K562 (cell line): Measurements from ENCODE around the gene INSYN2B. TPM values are rescaled to one million over a fixed set of nuclear protein-coding genes. Genes with fewer than 3 reads are reported as not detected.

ENCODE experiments used
- ATAC-seq: fragments of 200-7000 bp; cut with Tn5 transposase; 3 replicates; pipeline ENCODE4 v1.9.1; 2020; ENCODE audit warnings: moderate library complexity
- BruUV-seq: library from RNA; stranded (reverse); fragments of 400-500 nt; replicated peaks from 2 replicates; lab custom pipeline; 2021; lab: Mats Ljungman, UMichigan
- CTCF ChIA-PET: fragments of 300-600 bp; formaldehyde crosslinking; extraction: SDS; loops from one replicate; lab custom pipeline; 2021; ENCODE audit warnings: low intra/inter-chr PET ratio; lab: Yijun Ruan, JAX
- POLR2A ChIA-PET: fragments of 300-600, 350-650 bp; sonication (Branson Sonifier 250); formaldehyde crosslinking; extraction: SDS; loops from one replicate; lab custom pipeline; 2021; ENCODE audit warnings: antibody characterized with exemption, inconsistent platforms; lab: Yijun Ruan, JAX
- DNase-seq, 4 experiments: peaks; one replicate each; pipeline versions ENCODE4 v3.0.0 to v3.0.0-alpha.2; 2011 to 2018; ENCODE audit warnings: low spot score in 3 of 4, mixed read lengths in 3 of 4; ENCODE audit errors: extremely low read depth in 1 of 4
- FAIRE-seq: peaks from 2 replicates; lab custom pipeline; 2011; peaks lifted over from hg19 to GRCh38; lab: Jason Lieb, UNC
- H2AFZ ChIP-seq: 2 replicates; pipeline ENCODE4 v1.6.0; 2011; ENCODE audit warnings: low read depth, low read length, control low read depth, inconsistent platforms
- H3K27ac ChIP-seq: fragments of 200-600 bp; 3 replicates; pipeline ENCODE4 v1.8.0; 2011; ENCODE audit warnings: low read depth, mild to moderate bottlenecking, control low read depth, inconsistent platforms, low read length, moderate library complexity, mixed read lengths; ENCODE audit errors: extremely low read depth
- H3K27me3 ChIP-seq, 2 experiments: fragments of 300-600 bp in 1 of 2; 2 replicates in 1 of 2; 3 replicates in 1 of 2; pipeline versions ENCODE4 v1.6.0 to v1.8.0; 2011; ENCODE audit warnings: inconsistent platforms in 2 of 2, low read length in 2 of 2, mild to moderate bottlenecking in 1 of 2, mixed read lengths in 1 of 2, moderate library complexity in 1 of 2; ENCODE audit not compliant: control insufficient read depth in 2 of 2, insufficient read depth in 2 of 2
- H3K36me3 ChIP-seq: fragments of 300-600 bp; 3 replicates; pipeline ENCODE4 v1.8.0; 2011; ENCODE audit warnings: mild to moderate bottlenecking, low read length, inconsistent platforms; ENCODE audit not compliant: control insufficient read depth, insufficient read depth
- H3K4me1 ChIP-seq, 2 experiments: fragments of 200-600 bp in 1 of 2; replicated peaks in 1 of 2; 2 replicates in 1 of 2; 3 replicates in 1 of 2; pipeline versions ENCODE4 v1.5.1 to v1.8.0; 2011; ENCODE audit warnings: inconsistent platforms in 2 of 2, low read length in 2 of 2, mild to moderate bottlenecking in 1 of 2, mixed read lengths in 1 of 2, moderate library complexity in 1 of 2; ENCODE audit not compliant: control insufficient read depth in 2 of 2, insufficient read depth in 2 of 2
- H3K4me2 ChIP-seq: 2 replicates; pipeline ENCODE4 v1.6.1; 2011; ENCODE audit warnings: low read length, control low read depth, inconsistent platforms, mixed read lengths; ENCODE audit not compliant: insufficient read depth
- H3K4me3 ChIP-seq: fragments of 200-600 bp; sonication (generic), shearing (Covaris generic); 2 replicates; pipeline ENCODE4 v1.5.1; 2016; ENCODE audit warnings: control low read depth, inconsistent platforms
- H3K79me2 ChIP-seq: fragments of 200-600 bp; 3 replicates; pipeline ENCODE4 v1.8.0; 2011; ENCODE audit warnings: low read length, inconsistent platforms; ENCODE audit not compliant: control insufficient read depth, insufficient read depth
- H3K9ac ChIP-seq, 2 experiments: 2 replicates each; pipeline versions ENCODE4 v1.6.0 to v1.6.1; 2011; ENCODE audit warnings: low read depth in 2 of 2, low read length in 2 of 2, control low read depth in 1 of 2, inconsistent platforms in 1 of 2, mild to moderate bottlenecking in 1 of 2, mixed read lengths in 1 of 2; ENCODE audit not compliant: insufficient read depth in 1 of 2
- H3K9me1 ChIP-seq: one replicate; pipeline ENCODE4 v1.6.0; 2011; ENCODE audit warnings: inconsistent platforms, mild to moderate bottlenecking, low read length, moderate library complexity; ENCODE audit not compliant: control insufficient read depth, insufficient read depth
- H3K9me3 ChIP-seq: replicated peaks from 2 replicates; pipeline ENCODE4 v1.5.1; 2011; ENCODE audit warnings: low read depth, low read length, inconsistent platforms; ENCODE audit not compliant: control insufficient read depth, insufficient read depth
- H4K20me1 ChIP-seq: replicated peaks from 2 replicates; pipeline ENCODE4 v1.6.1; 2011; ENCODE audit warnings: low read length, inconsistent platforms, mixed read lengths; ENCODE audit not compliant: control insufficient read depth, insufficient read depth
- LEF1 ChIP-seq: fragments of 450-650 bp; IDR thresholded peaks from 2 replicates; pipeline ENCODE4 v1.6.1; 2016; ENCODE audit warnings: mild to moderate bottlenecking
- PHF8 ChIP-seq: fragments of 200-600 bp; sonication (generic); IDR thresholded peaks from 2 replicates; pipeline ENCODE4 v1.6.1; 2012; ENCODE audit warnings: mixed run types, mild to moderate bottlenecking, inconsistent platforms, low read length, moderate library complexity, borderline replicate concordance
- WGBS: fragments of 100-300 bp; shearing (Covaris generic); methylation state at CpG from one replicate; pipeline ENCODE4 v1.1.6; 2016; ENCODE audit warnings: low coverage, mixed read lengths; ENCODE audit not compliant: insufficient coverage; ENCODE audit errors: missing lambda C conversion rate; 5-methylcytosine and 5-hydroxymethylcytosine counted together
- in situ Hi-C: fragments of 300-500 bp; cut with MboI; formaldehyde crosslinking; loops from 4 replicates; pipeline ENCODE4 v1.15.0; 2018; ENCODE audit warnings: inconsistent platforms, mixed read lengths
- intact Hi-C: fragments of 100-400 bp; cut with micrococcal nuclease; formaldehyde crosslinking; loops from 2 replicates; pipeline ENCODE4 v1.14.2; 2022
- polyA plus RNA-seq, 8 experiments: library from polyadenylated mRNA; depleted of rRNA in 4 of 8; stranded (reverse) in 5 of 8; unstranded in 3 of 8; fragments of >200 nt; fragmentation: Nextera tagmentation in 2 of 8; fragmentation: Illumina TruSeq in 1 of 8; extraction: Ambion mirVana in 2 of 8; extraction: Trizol in 1 of 8; gene quantifications; 2 replicates each; pipeline versions ENCODE4 v1.2.1 to v1.2.3, GENCODE V29; 2011 to 2014; ENCODE audit warnings: inconsistent platforms in 1 of 8, missing spikeins in 1 of 8
- total RNA-seq, 7 experiments: library from RNA; depleted of rRNA in 6 of 7; stranded (reverse); fragments of >200 nt in 6 of 7; fragmentation: Illumina TruSeq in 2 of 7; extraction: Trizol in 2 of 7; gene quantifications; 2 replicates each; pipeline versions ENCODE4 v1.2.1 to v1.2.3, GENCODE V29; 2011 to 2021; ENCODE audit warnings: low replicate concordance in 1 of 7
- TF ChIP-seq, protein P1 (sequence below), 2 experiments: fragments of 450-650 bp; conservative IDR thresholded peaks; 2 replicates each; pipeline ENCODE4 v1.6.1; 2017; ENCODE audit warnings: mild to moderate bottlenecking in 2 of 2, moderate library complexity in 2 of 2
- TF ChIP-seq, protein P2 (sequence below): sonication (generic); formaldehyde crosslinking; IDR thresholded peaks from 2 replicates; pipeline ENCODE4 v1.8.1; 2023; ENCODE audit warnings: mild to moderate bottlenecking, missing genetic modification reagents, moderate library complexity

The INSYN2B gene
- total and polyA plus RNA-seq, 9 of the 15 experiments (the other 6 are each of a cell fraction or from before 2014, with no cell fraction given): not detected

DNA sequence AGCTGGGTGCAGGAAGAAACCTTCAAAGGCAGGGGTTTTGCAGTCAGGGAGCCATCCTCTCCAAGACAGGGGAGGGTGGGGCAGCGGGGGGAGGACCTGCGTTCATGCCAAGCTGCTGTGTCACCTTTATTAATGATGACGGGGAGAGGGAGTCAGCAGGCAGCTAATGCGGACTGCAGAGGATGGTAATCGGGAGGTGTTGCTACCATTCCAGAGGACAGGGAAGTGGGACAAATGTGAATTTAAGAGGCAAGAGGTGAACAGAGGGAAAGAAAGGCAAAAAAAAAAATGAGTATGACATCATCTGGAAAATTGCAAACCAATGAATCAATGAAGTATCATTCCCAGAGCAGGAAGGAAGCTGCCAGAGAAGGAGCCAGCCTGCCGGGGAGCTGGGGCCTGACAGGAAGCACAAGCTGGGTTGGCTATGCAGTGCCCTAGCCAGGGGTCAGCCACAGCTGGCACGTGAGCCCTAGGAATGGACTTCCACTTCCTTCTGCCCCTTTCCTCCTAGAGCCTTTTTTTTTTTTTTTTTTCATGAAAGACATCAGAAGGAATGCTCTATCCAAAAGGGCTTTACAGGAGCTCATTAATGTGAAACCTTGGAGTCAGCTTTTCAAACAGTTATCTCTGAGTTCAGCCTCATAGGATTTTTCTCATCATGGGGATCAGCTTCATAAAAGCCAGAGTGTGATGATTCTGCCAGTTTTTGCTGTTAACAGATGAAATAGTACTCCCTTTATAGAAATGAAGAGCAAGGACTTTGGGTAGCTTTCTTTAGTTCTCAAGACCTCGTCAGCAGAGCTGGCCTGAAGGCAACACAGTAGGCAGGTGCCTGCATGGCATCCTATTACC is 9.2 kb downstream of the INSYN2B start:
- in situ Hi-C loops (no loop called here), intact Hi-C loops (no loop called here)
- no TSS peak for BruUV-seq
- CTCF ChIA-PET: no interaction called here
- H3K9me3 ChIP-seq: no peaks in the 10 kb centered on the region
- POLR2A ChIA-PET: interaction anchor here (1.2 kb wide), 1 partner anchor 13 kb away, joined by 3 read pairs; no protein-coding TSS in a partner anchor
- H3K4me2 ChIP-seq: no peak overlapping the region
- no peaks in the 10 kb centered on the region for H3K79me2 ChIP-seq
- WGBS: 10% methylated on average over 7 of the region's 8 CpGs
- H3K27me3 ChIP-seq: peaks cover 0 to 2% of the 10 kb centered on the region in 2 experiments; a peak in 1 of 5 replicates
- no peak overlapping the region for H3K27ac ChIP-seq
- TF ChIP-seq, protein P1, sequence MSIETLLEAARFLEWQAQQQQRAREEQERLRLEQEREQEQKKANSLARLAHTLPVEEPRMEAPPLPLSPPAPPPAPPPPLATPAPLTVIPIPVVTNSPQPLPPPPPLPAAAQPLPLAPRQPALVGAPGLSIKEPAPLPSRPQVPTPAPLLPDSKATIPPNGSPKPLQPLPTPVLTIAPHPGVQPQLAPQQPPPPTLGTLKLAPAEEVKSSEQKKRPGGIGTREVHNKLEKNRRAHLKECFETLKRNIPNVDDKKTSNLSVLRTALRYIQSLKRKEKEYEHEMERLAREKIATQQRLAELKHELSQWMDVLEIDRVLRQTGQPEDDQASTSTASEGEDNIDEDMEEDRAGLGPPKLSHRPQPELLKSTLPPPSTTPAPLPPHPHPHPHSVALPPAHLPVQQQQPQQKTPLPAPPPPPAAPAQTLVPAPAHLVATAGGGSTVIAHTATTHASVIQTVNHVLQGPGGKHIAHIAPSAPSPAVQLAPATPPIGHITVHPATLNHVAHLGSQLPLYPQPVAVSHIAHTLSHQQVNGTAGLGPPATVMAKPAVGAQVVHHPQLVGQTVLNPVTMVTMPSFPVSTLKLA (conservative IDR thresholded peaks at IDR 0.05): no peak
- TF ChIP-seq LEF1 (no peak), PHF8 (no peak)
- TF ChIP-seq, protein P2, sequence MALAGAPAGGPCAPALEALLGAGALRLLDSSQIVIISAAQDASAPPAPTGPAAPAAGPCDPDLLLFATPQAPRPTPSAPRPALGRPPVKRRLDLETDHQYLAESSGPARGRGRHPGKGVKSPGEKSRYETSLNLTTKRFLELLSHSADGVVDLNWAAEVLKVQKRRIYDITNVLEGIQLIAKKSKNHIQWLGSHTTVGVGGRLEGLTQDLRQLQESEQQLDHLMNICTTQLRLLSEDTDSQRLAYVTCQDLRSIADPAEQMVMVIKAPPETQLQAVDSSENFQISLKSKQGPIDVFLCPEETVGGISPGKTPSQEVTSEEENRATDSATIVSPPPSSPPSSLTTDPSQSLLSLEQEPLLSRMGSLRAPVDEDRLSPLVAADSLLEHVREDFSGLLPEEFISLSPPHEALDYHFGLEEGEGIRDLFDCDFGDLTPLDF (CRISPR knock-in tag): no peak
- DNase-seq (no peak), ATAC-seq (no peak), FAIRE-seq (no peak)
- H3K4me3 ChIP-seq: no peak overlapping the region
- H3K9ac ChIP-seq: no peak overlapping the region
- H3K9me1 ChIP-seq: no peaks in the 10 kb centered on the region
- H3K36me3 ChIP-seq: no peaks in the 10 kb centered on the region
- no peaks in the 10 kb centered on the region for H3K4me1 ChIP-seq
- H2AFZ ChIP-seq: no peak overlapping the region
- H4K20me1 ChIP-seq: 0 out of 2 replicates have a peak, but pooled peaks cover 3% of the 10 kb centered on the region
